Fibroblast of lung (primary cell): ENCODE results near the gene FGF9.

Experiments used
- EZH2 ChIP-seq: IDR thresholded peaks from 2 replicates; pipeline ENCODE4 v1.5.1; 2012; ENCODE audit warnings: low read length, control low read depth, mild to moderate bottlenecking; ENCODE audit errors: missing control alignments
- TF ChIP-seq, protein P1 (sequence below), 2 donors: IDR thresholded peaks in 1 of 2; conservative IDR thresholded peaks in 1 of 2; 1 replicate in 1 of 2; 2 replicates in 1 of 2; pipeline ENCODE4 v1.5.1; 2011 to 2012; ENCODE audit warnings: low read length in 2 of 2, control low read depth in 1 of 2, inconsistent platforms in 1 of 2, low read depth in 1 of 2, mild to moderate bottlenecking in 1 of 2

DNA sequence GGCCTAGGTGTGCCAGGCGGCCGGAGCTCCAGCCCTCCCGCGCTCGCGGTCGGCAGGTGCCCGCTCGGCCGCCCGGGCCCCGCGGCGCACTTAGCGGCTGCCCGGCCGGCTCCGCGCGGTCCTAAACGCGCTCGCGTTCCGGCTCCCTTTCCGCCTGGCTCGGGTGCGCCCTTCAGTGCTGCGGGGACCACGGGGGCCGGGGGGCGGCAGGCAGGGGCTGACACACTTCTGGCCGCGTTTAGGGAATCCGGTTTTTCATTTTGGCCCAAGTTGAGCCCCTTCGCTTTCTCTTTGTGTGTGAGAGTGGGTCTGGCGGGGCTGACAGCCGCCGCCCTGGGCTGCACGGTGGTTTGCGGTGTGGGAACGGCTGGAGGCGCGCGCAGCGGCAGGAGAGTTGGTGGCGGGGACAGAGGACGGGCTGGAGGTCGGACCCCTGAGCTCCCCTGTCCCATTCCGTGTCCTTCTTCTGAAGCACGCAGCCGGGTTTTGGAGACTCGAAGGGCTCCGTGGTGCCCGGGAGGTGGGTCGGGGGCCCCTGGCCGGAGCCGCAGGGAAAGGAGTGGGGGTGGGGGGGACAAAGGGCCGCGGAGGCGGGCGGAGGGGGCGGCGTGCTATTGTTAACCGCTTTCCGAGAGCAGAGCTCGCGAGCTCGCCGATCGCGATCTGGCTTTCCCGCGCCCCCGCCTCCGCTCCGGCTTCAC lies 3.1 kb downstream of the FGF9 start:
- TF ChIP-seq, protein P1, sequence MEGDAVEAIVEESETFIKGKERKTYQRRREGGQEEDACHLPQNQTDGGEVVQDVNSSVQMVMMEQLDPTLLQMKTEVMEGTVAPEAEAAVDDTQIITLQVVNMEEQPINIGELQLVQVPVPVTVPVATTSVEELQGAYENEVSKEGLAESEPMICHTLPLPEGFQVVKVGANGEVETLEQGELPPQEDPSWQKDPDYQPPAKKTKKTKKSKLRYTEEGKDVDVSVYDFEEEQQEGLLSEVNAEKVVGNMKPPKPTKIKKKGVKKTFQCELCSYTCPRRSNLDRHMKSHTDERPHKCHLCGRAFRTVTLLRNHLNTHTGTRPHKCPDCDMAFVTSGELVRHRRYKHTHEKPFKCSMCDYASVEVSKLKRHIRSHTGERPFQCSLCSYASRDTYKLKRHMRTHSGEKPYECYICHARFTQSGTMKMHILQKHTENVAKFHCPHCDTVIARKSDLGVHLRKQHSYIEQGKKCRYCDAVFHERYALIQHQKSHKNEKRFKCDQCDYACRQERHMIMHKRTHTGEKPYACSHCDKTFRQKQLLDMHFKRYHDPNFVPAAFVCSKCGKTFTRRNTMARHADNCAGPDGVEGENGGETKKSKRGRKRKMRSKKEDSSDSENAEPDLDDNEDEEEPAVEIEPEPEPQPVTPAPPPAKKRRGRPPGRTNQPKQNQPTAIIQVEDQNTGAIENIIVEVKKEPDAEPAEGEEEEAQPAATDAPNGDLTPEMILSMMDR (conservative IDR thresholded peaks at IDR 0.05 in 1 of 2, IDR thresholded peaks at IDR 0.05 in 1 of 2; ENCODE audit: low read depth in 1 of 2, low read length in 2 of 2), result no peak
- TF ChIP-seq EZH2, result peak; percentile 9
